Central memory CD8-positive, alpha-beta T cell (primary cell): ENCODE data around the gene PLA2G10.

Experiments
- ATAC-seq: fragments of 150-1000 bp; cut with Tn5 transposase; replicated peaks from 2 replicates; pipeline ENCODE4 v1.10.0; 2022; ENCODE audit warnings: mild to moderate bottlenecking, moderate FRiP score, moderate number of reproducible peaks; ENCODE audit not compliant: poor library complexity, severe bottlenecking; ENCODE audit errors: extremely low read depth
- DNase-seq, 2 donors: peaks; one replicate each; pipeline ENCODE4 v3.0.0; 2021; ENCODE audit warnings: low spot score in 2 of 2
- H3K27ac Mint-ChIP-seq: one replicate; pipeline ENCODE4 v1.8.0; 2022; ENCODE audit warnings: low read depth, mild to moderate bottlenecking, moderate library complexity, mixed read lengths
- H3K27me3 Mint-ChIP-seq: one replicate; pipeline ENCODE4 v1.8.0; 2022; ENCODE audit warnings: mixed read lengths
- H3K36me3 Mint-ChIP-seq: one replicate; pipeline ENCODE4 v1.8.0; 2022; ENCODE audit warnings: mild to moderate bottlenecking, moderate library complexity, mixed read lengths; ENCODE audit not compliant: insufficient read depth
- H3K4me1 Mint-ChIP-seq: one replicate; pipeline ENCODE4 v1.8.0; 2022; ENCODE audit warnings: mixed read lengths
- H3K4me3 Mint-ChIP-seq: one replicate; pipeline ENCODE4 v1.8.0; 2022; ENCODE audit warnings: mild to moderate bottlenecking, moderate library complexity, mixed read lengths
- H3K9me3 Mint-ChIP-seq: one replicate; pipeline ENCODE4 v1.8.0; 2022; ENCODE audit warnings: mixed read lengths

PLA2G10 gene

GRCh38 chr16:14628806-14629611, 65.1 kb downstream of the PLA2G10 start:
- H3K36me3 Mint-ChIP-seq = peaks cover 49% of the 10 kb centered on the region
- H3K4me3 Mint-ChIP-seq = peak overlapping the region; percentile 95
- H3K27ac Mint-ChIP-seq = peak overlapping the region; percentile 92
- peaks cover 6% of the 10 kb centered on the region for H3K9me3 Mint-ChIP-seq
- no peaks in the 10 kb centered on the region for H3K27me3 Mint-ChIP-seq
- H3K4me1 Mint-ChIP-seq = peaks cover 34% of the 10 kb centered on the region
- DNase-seq (no peak), ATAC-seq (no peak)

GRCh38 chr16:14627078-14627477, 67.0 kb downstream of the PLA2G10 start:
- peaks cover 6% of the 10 kb centered on the region for H3K9me3 Mint-ChIP-seq
- DNase-seq (no peak), ATAC-seq (no peak)
- H3K27ac Mint-ChIP-seq = no peak overlapping the region
- H3K4me1 Mint-ChIP-seq = peaks cover 24% of the 10 kb centered on the region
- H3K36me3 Mint-ChIP-seq = peaks cover 57% of the 10 kb centered on the region
- H3K27me3 Mint-ChIP-seq = no peaks in the 10 kb centered on the region
- no peak overlapping the region for H3K4me3 Mint-ChIP-seq
